Neuronal stem cell (in vitro differentiated cells): ENCODE results near the gene MAU2.

Source experiments
- DNase-seq: peaks from one replicate; pipeline ENCODE4 v3.0.0-alpha.2; 2013; ENCODE audit warnings: low spot score
- H2AFZ ChIP-seq: one replicate; pipeline ENCODE4 v1.6.1; 2013; ENCODE audit warnings: mild to moderate bottlenecking, low read length, inconsistent platforms
- H2AK5ac ChIP-seq: 2 replicates; pipeline ENCODE4 v1.6.1; 2013; ENCODE audit warnings: low read depth, mild to moderate bottlenecking, inconsistent platforms, low read length, moderate library complexity, mixed read lengths
- H2BK120ac ChIP-seq: 2 replicates; pipeline ENCODE4 v1.6.1; 2013; ENCODE audit warnings: low read depth, mild to moderate bottlenecking, inconsistent platforms, low read length, moderate library complexity, mixed read lengths
- H2BK12ac ChIP-seq: one replicate; pipeline ENCODE4 v1.6.1; 2013; ENCODE audit warnings: low read length, inconsistent platforms
- H2BK15ac ChIP-seq: 2 replicates; pipeline ENCODE4 v1.6.1; 2013; ENCODE audit warnings: mild to moderate bottlenecking, low read length, inconsistent platforms, mixed read lengths
- H2BK5ac ChIP-seq: one replicate; pipeline ENCODE4 v1.6.1; 2013; ENCODE audit warnings: inconsistent platforms, mild to moderate bottlenecking, low read length, moderate library complexity
- H3K14ac ChIP-seq: one replicate; pipeline ENCODE4 v1.6.1; 2013; ENCODE audit warnings: low read length, inconsistent platforms
- H3K18ac ChIP-seq: 2 replicates; pipeline ENCODE4 v1.6.1; 2013; ENCODE audit warnings: low read length, inconsistent platforms
- H3K23ac ChIP-seq: 2 replicates; pipeline ENCODE4 v1.6.1; 2013; ENCODE audit warnings: low read depth, mild to moderate bottlenecking, mixed read lengths, low read length, inconsistent platforms; ENCODE audit not compliant: poor library complexity
- H3K27ac ChIP-seq: replicated peaks from 3 replicates; pipeline ENCODE4 v1.5.1; 2013; ENCODE audit warnings: low read length, inconsistent platforms
- H3K27me3 ChIP-seq, 3 experiments: 2 replicates each; pipeline ENCODE4 v1.6.1; 2013; ENCODE audit warnings: low read length in 3 of 3, mild to moderate bottlenecking in 2 of 3, inconsistent platforms in 1 of 3, low read depth in 1 of 3, mixed read lengths in 1 of 3, moderate library complexity in 1 of 3; ENCODE audit not compliant: control insufficient read depth in 3 of 3, insufficient read depth in 3 of 3
- H3K36me3 ChIP-seq, 2 donors: replicated peaks in 1 of 2; 2 replicates each; pipeline ENCODE4 v1.6.1; 2013; ENCODE audit warnings: low read length in 2 of 2; ENCODE audit not compliant: control insufficient read depth in 2 of 2, insufficient read depth in 2 of 2
- H3K4ac ChIP-seq: 2 replicates; pipeline ENCODE4 v1.6.1; 2013; ENCODE audit warnings: inconsistent platforms, mild to moderate bottlenecking, low read length, moderate library complexity
- H3K4me1 ChIP-seq, 2 donors: 1 replicate in 1 of 2; 2 replicates in 1 of 2; pipeline ENCODE4 v1.6.1; 2013; ENCODE audit warnings: low read length in 2 of 2, low read depth in 1 of 2; ENCODE audit not compliant: control insufficient read depth in 2 of 2, insufficient read depth in 1 of 2
- H3K4me2 ChIP-seq: one replicate; pipeline ENCODE4 v1.6.1; 2013; ENCODE audit warnings: mild to moderate bottlenecking, low read length, inconsistent platforms; ENCODE audit not compliant: insufficient read depth, poor library complexity, severe bottlenecking
- H3K4me3 ChIP-seq, 2 donors: 2 replicates each; pipeline ENCODE4 v1.5.1; 2013; ENCODE audit warnings: low read length in 2 of 2, mild to moderate bottlenecking in 2 of 2, inconsistent platforms in 1 of 2, moderate library complexity in 1 of 2
- H3K79me1 ChIP-seq: one replicate; pipeline ENCODE4 v1.6.1; 2013; ENCODE audit warnings: low read depth, mild to moderate bottlenecking, inconsistent platforms, low read length, moderate library complexity
- H3K9ac ChIP-seq: one replicate; pipeline ENCODE4 v1.6.1; 2013; ENCODE audit warnings: mild to moderate bottlenecking, low read depth, low read length, inconsistent platforms; ENCODE audit not compliant: poor library complexity
- H3K9me3 ChIP-seq, 2 donors: replicated peaks in 1 of 2; 2 replicates each; pipeline versions ENCODE3 to v1.6.1; 2013; ENCODE audit warnings: low read length in 2 of 2, mild to moderate bottlenecking in 2 of 2, inconsistent platforms in 1 of 2, low read depth in 1 of 2, mixed read lengths in 1 of 2, moderate library complexity in 1 of 2; ENCODE audit not compliant: control insufficient read depth in 2 of 2, insufficient read depth in 1 of 2
- H4K8ac ChIP-seq: one replicate; pipeline ENCODE4 v1.6.1; 2013; ENCODE audit warnings: low read depth, mild to moderate bottlenecking, inconsistent platforms, low read length, moderate library complexity
- H4K91ac ChIP-seq: one replicate; pipeline ENCODE4 v1.6.1; 2013; ENCODE audit warnings: low read length, low read depth, mild to moderate bottlenecking, inconsistent platforms; ENCODE audit not compliant: poor library complexity
- WGBS, 2 donors: extraction: QIAGEN DNeasy Blood & Tissue Kit; methylation state at CpG; one replicate each; pipeline ENCODE4 v1.1.7; 2013; ENCODE audit warnings: missing lambda C conversion rate in 2 of 2, mixed read lengths in 1 of 2; ENCODE audit not compliant: insufficient read length in 2 of 2, insufficient replicate concordance in 1 of 2; ENCODE audit errors: extremely low coverage in 2 of 2; 5-methylcytosine and 5-hydroxymethylcytosine counted together

Gene MAU2

GRCh38 chr19:19385896-19386869, 65.6 kb downstream of the MAU2 start:
- H2BK15ac ChIP-seq: peak overlapping the region; percentile 58
- no peak overlapping the region for H4K8ac ChIP-seq
- H3K79me1 ChIP-seq: peaks cover 5% of the 10 kb centered on the region
- H3K4me1 ChIP-seq: peaks cover 10 to 11% of the 10 kb centered on the region in 2 donors
- peak overlapping the region; percentile 90 for H3K27ac ChIP-seq
- no peak overlapping the region for H4K91ac ChIP-seq
- H3K14ac ChIP-seq: peak overlapping the region; percentile 82
- peak overlapping the region; percentile 53 for H2BK5ac ChIP-seq
- peaks cover 0 to 12% of the 10 kb centered on the region in 2 donors for H3K36me3 ChIP-seq
- H2AK5ac ChIP-seq: peak overlapping the region; percentile 61
- H3K4me2 ChIP-seq: peak overlapping the region; percentile 96
- H2BK12ac ChIP-seq: no peak overlapping the region
- H3K18ac ChIP-seq: peak overlapping the region; percentile 85
- WGBS, 2 donors: no CpG with 5 or more reads among the region's 75 CpGs
- H3K23ac ChIP-seq: peak overlapping the region; percentile 31
- no peaks in the 10 kb centered on the region for H3K27me3 ChIP-seq
- peak overlapping the region; percentile 91 to 98 for H3K4me3 ChIP-seq
- DNase-seq: no peak
- H3K9ac ChIP-seq: peak overlapping the region; percentile 90
- no peak overlapping the region for H2BK120ac ChIP-seq
- peaks cover 2 to 13% of the 10 kb centered on the region in 2 donors for H3K9me3 ChIP-seq
- H2AFZ ChIP-seq: peak overlapping the region; percentile 84
- H3K4ac ChIP-seq: peak overlapping the region; percentile 76

DNA sequence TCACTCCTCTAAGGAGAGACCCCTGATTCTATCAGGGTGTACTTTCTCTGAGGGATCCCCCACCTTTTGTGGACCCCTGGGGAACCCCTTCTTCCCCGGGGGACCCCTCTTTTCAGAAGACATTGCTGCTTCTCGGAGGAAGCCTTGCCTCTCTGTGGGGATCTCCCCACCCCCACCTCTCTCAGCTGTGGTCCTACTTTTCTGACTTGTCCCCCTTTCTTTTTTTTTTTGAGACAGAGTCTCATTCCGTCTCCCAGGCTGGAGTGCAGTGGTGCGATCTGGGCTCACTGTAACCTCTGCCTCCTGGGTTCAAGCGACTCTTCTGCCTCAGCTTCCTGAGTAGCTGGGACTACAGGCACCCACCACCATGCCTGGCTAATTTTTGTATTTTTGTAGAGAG, 66.5 kb downstream of the MAU2 start:
- Histone ChIP-seq H3K9me3 (peaks cover 2 to 13% of the 10 kb centered on the region in 2 donors), H3K4ac (no peak overlapping the region), H3K14ac (no peak overlapping the region), H4K91ac (no peak overlapping the region), H3K18ac (no peak overlapping the region), H2BK15ac (no peak overlapping the region), H3K4me3 (peak overlapping the region in 1 of 2 donors; percentile 91), H3K36me3 (peaks cover 0 to 12% of the 10 kb centered on the region in 2 donors), H3K27me3 (no peaks in the 10 kb centered on the region), H3K4me2 (peak overlapping the region; percentile 96), H3K9ac (no peak overlapping the region), H3K27ac (no peak overlapping the region), H2BK120ac (no peak overlapping the region), H3K4me1 (peaks cover 10 to 11% of the 10 kb centered on the region in 2 donors), H3K23ac (no peak overlapping the region), H3K79me1 (peaks cover 5% of the 10 kb centered on the region), H2BK12ac (no peak overlapping the region), H2AFZ (no peak overlapping the region), H2BK5ac (no peak overlapping the region), H4K8ac (no peak overlapping the region), H2AK5ac (no peak overlapping the region)
- WGBS, 2 donors: no CpG with 5 or more reads among the region's 5 CpGs
- no peak for DNase-seq

DNA sequence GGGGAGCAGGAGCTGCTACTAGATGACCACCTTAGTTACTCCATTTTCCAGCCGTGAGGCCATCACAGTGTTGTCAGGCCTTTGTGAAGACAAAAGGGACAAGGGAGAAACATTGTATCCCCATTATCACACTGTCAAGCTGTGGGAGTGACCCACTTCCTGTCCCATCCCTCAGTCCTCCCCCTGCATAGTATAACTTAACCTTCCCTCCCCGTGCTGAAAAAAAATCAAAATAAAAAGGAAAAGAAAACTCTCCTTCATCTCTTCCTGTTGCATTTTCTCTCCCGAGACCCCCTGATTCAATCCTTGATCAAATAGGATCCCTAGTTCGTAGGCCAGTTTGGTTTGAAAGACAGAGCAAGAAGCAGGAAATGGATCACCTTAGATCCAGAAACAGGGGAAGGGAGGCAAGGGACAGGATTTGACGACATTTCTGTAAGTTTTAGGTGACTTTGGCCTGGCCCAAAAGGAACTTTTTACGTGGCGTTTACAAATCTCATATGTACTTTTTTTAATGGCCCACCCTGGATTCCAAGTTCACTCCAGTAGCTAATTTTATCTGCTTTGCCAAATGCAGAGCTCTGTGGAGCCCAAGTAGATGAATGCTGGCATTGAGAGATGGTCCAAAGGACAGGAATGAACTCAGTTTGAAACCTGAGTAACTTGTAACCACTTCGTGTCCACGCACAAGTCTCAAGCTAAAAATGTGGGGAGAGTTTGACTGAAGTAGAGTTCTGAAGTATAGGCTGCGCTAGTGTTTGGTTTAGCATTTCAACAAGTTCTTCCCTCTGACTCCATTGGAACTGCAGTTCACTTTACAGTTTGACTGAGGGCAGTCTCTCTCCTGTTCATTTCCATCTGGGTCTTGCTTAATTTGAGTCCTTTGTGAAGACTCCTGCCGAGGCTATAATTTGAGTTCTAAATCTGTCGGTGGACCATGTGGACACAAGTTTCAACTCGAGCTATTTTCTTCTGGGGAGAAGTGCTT, 68.2 kb downstream of the MAU2 start:
- Histone ChIP-seq H4K91ac (no peak overlapping the region), H3K36me3 (peaks cover 0 to 12% of the 10 kb centered on the region in 2 donors), H3K18ac (no peak overlapping the region), H3K4ac (no peak overlapping the region), H3K14ac (no peak overlapping the region), H4K8ac (no peak overlapping the region), H3K79me1 (peaks cover 5% of the 10 kb centered on the region), H2BK12ac (no peak overlapping the region), H3K9me3 (peaks cover 2 to 11% of the 10 kb centered on the region in 2 donors), H2BK5ac (no peak overlapping the region), H3K27ac (no peak overlapping the region), H3K27me3 (no peaks in the 10 kb centered on the region), H2BK120ac (no peak overlapping the region), H3K4me3 (no peak overlapping the region), H3K9ac (no peak overlapping the region), H3K23ac (no peak overlapping the region), H2BK15ac (no peak overlapping the region), H3K4me2 (no peak overlapping the region), H2AK5ac (no peak overlapping the region), H2AFZ (no peak overlapping the region), H3K4me1 (peaks cover 10 to 11% of the 10 kb centered on the region in 2 donors)
- WGBS, 2 donors: no CpG with 5 or more reads among the region's 13 CpGs
- DNase-seq: no peak
